IgD-negative memory B cell (primary cell): Measurements from ENCODE around the gene UGGT2. TPM values are rescaled to one million over a fixed set of nuclear protein-coding genes. Genes with fewer than 3 reads are reported as not detected.
"Not testable (repeated sequence)": the region's sequence is repeated elsewhere in the genome, so short reads cannot be mapped to it uniquely, and the experiment has no call there.

Source experiments
- H3K27ac Mint-ChIP-seq, 3 donors: one replicate each; pipeline ENCODE4 v1.8.0; 2020 to 2022; ENCODE audit warnings: mild to moderate bottlenecking in 3 of 3, mixed read lengths in 3 of 3, moderate library complexity in 1 of 3
- H3K27me3 Mint-ChIP-seq: one replicate; pipeline ENCODE4 v1.8.0; 2021; ENCODE audit warnings: mixed read lengths
- H3K36me3 Mint-ChIP-seq: one replicate; pipeline ENCODE4 v1.8.0; 2020; ENCODE audit warnings: mild to moderate bottlenecking, mixed read lengths
- H3K4me1 Mint-ChIP-seq, 3 donors: one replicate each; pipeline ENCODE4 v1.8.0; 2020 to 2022; ENCODE audit warnings: mixed read lengths in 3 of 3, mild to moderate bottlenecking in 1 of 3
- H3K4me3 Mint-ChIP-seq, 4 donors: one replicate each; pipeline ENCODE4 v1.8.0; 2020 to 2022; ENCODE audit warnings: mild to moderate bottlenecking in 4 of 4, mixed read lengths in 4 of 4, moderate library complexity in 3 of 4
- H3K9me3 Mint-ChIP-seq, 3 donors: one replicate each; pipeline ENCODE4 v1.8.0; 2020 to 2021; ENCODE audit warnings: mixed read lengths in 3 of 3, mild to moderate bottlenecking in 1 of 3
- polyA plus RNA-seq: library from polyadenylated mRNA; unstranded; fragments of 300-500 nt; fragmentation: Illumina TruSeq; gene quantifications from one replicate; pipeline ENCODE4 v1.2.3, GENCODE V29; 2021

The UGGT2 gene
- polyA plus RNA-seq, 1 donor from 2014 or later = 0.70 TPM

GRCh38 chr13:95956589-95957148, 96.5 kb downstream of the UGGT2 start:
- H3K9me3 Mint-ChIP-seq = peaks cover 3 to 15% (median 4%) of the 10 kb centered on the region in 3 donors
- H3K27ac Mint-ChIP-seq = no peak overlapping the region
- H3K36me3 Mint-ChIP-seq = peaks cover 6% of the 10 kb centered on the region
- H3K4me1 Mint-ChIP-seq = peaks cover 4 to 8% (median 6%) of the 10 kb centered on the region in 3 donors
- H3K4me3 Mint-ChIP-seq = no peak overlapping the region
- H3K27me3 Mint-ChIP-seq = no peaks in the 10 kb centered on the region

- Mint-ChIP-seq H3K9me3 (peaks cover 2 to 7% (median 3%) of the 10 kb centered on the region in 3 donors), H3K36me3 (peaks cover 4% of the 10 kb centered on the region), H3K27ac (no peak overlapping the region), H3K4me1 (peaks cover 4 to 8% (median 6%) of the 10 kb centered on the region in 3 donors), H3K27me3 (no peaks in the 10 kb centered on the region), H3K4me3 (no peak overlapping the region)
Measured at GRCh38 chr13:95955719-95956118, 97.5 kb downstream of the UGGT2 start.

- Mint-ChIP-seq H3K4me1 (peaks cover 4 to 8% (median 6%) of the 10 kb centered on the region in 3 donors), H3K27me3 (no peaks in the 10 kb centered on the region), H3K4me3 (peak overlapping the region in 1 of 4 donors; percentile 49), H3K27ac (no peak overlapping the region), H3K36me3 (peaks cover 2% of the 10 kb centered on the region), H3K9me3 (peaks cover 2 to 3% (median 3%) of the 10 kb centered on the region in 3 donors)
Measured at GRCh38 chr13:95955255-95955654, 97.9 kb downstream of the UGGT2 start.

- no peaks in the 10 kb centered on the region for H3K27me3 Mint-ChIP-seq
- peaks cover 5% of the 10 kb centered on the region for H3K36me3 Mint-ChIP-seq
- peaks cover 4 to 8% (median 6%) of the 10 kb centered on the region in 3 donors for H3K4me1 Mint-ChIP-seq
- no peak overlapping the region for H3K4me3 Mint-ChIP-seq
- H3K27ac Mint-ChIP-seq = no peak overlapping the region
- peaks cover 0 to 7% (median 2%) of the 10 kb centered on the region in 3 donors for H3K9me3 Mint-ChIP-seq
Measured at GRCh38 chr13:95954266-95954665, 98.9 kb downstream of the UGGT2 start.

GRCh38 chr13:95950103-95950502, 103.1 kb downstream of the UGGT2 start:
- H3K4me1 Mint-ChIP-seq = peaks cover under 1 to 1% (median under 1%) of the 10 kb centered on the region in 3 donors
- H3K36me3 Mint-ChIP-seq = peaks cover 5% of the 10 kb centered on the region
- no peak overlapping the region for H3K27ac Mint-ChIP-seq
- H3K27me3 Mint-ChIP-seq = no peaks in the 10 kb centered on the region
- peaks cover 0 to 5% (median 2%) of the 10 kb centered on the region in 3 donors for H3K9me3 Mint-ChIP-seq
- peak overlapping the region in 1 of 4 donors; percentile 58 for H3K4me3 Mint-ChIP-seq

- Mint-ChIP-seq H3K4me1 (no peaks in the 10 kb centered on the region), H3K9me3 (peaks cover 0 to 5% (median 0%) of the 10 kb centered on the region in 3 donors), H3K4me3 (no peak overlapping the region), H3K36me3 (peaks cover 5% of the 10 kb centered on the region), H3K27me3 (no peaks in the 10 kb centered on the region), H3K27ac (no peak overlapping the region)
Measured at GRCh38 chr13:95948656-95949055, 104.5 kb downstream of the UGGT2 start.

GRCh38 chr13:95937714-95938320, 115.4 kb downstream of the UGGT2 start:
- no peaks in the 10 kb centered on the region for H3K27me3 Mint-ChIP-seq
- H3K36me3 Mint-ChIP-seq = no peaks in the 10 kb centered on the region
- no peaks in the 10 kb centered on the region for H3K4me1 Mint-ChIP-seq
- H3K27ac Mint-ChIP-seq = no peak overlapping the region
- H3K4me3 Mint-ChIP-seq = no peak overlapping the region
- peaks cover 0 to 8% (median 3%) of the 10 kb centered on the region in 3 donors for H3K9me3 Mint-ChIP-seq

GRCh38 chr13:95931300-95932025, 121.7 kb downstream of the UGGT2 start:
- Mint-ChIP-seq H3K27ac (no peak overlapping the region), H3K4me1 (no peaks in the 10 kb centered on the region)

GRCh38 chr13:95929430-95929829, 123.8 kb downstream of the UGGT2 start:
- Mint-ChIP-seq H3K27ac (no peak overlapping the region), H3K4me1 (no peaks in the 10 kb centered on the region), H3K9me3 (peaks cover 2 to 8% (median 3%) of the 10 kb centered on the region in 3 donors), H3K36me3 (no peaks in the 10 kb centered on the region), H3K4me3 (no peak overlapping the region), H3K27me3 (no peaks in the 10 kb centered on the region)

More at GRCh38 chr13:95931300-95932025, 121.7 kb downstream of the UGGT2 start:
- H3K27me3 Mint-ChIP-seq = no peaks in the 10 kb centered on the region
- peaks cover 2 to 17% (median 3%) of the 10 kb centered on the region in 3 donors for H3K9me3 Mint-ChIP-seq
- no peaks in the 10 kb centered on the region for H3K36me3 Mint-ChIP-seq
- no peak overlapping the region for H3K4me3 Mint-ChIP-seq

- H3K4me3 Mint-ChIP-seq, H3K27me3 Mint-ChIP-seq, H3K9me3 Mint-ChIP-seq, H3K4me1 Mint-ChIP-seq, H3K36me3 Mint-ChIP-seq: not testable (repeated sequence)
- peak overlapping the region in 1 of 3 donors; percentile 46 for H3K27ac Mint-ChIP-seq
Measured at GRCh38 chr13:95928367-95928906, 124.8 kb downstream of the UGGT2 start.

- H3K27me3 Mint-ChIP-seq = no peaks in the 10 kb centered on the region
- H3K4me1 Mint-ChIP-seq = peaks cover 0 to 2% (median 0%) of the 10 kb centered on the region in 3 donors
- no peak overlapping the region for H3K27ac Mint-ChIP-seq
- peaks cover 0 to 8% (median 3%) of the 10 kb centered on the region in 3 donors for H3K9me3 Mint-ChIP-seq
- no peak overlapping the region for H3K4me3 Mint-ChIP-seq
- no peaks in the 10 kb centered on the region for H3K36me3 Mint-ChIP-seq
Measured at GRCh38 chr13:95926231-95926630, 127.0 kb downstream of the UGGT2 start.

- Mint-ChIP-seq H3K27ac (no peak overlapping the region), H3K36me3 (no peaks in the 10 kb centered on the region), H3K9me3 (peaks cover 0 to 3% (median 2%) of the 10 kb centered on the region in 3 donors), H3K4me3 (no peak overlapping the region), H3K27me3 (no peaks in the 10 kb centered on the region), H3K4me1 (peaks cover 0 to 2% (median 0%) of the 10 kb centered on the region in 3 donors)
Measured at GRCh38 chr13:95924389-95924994, 128.7 kb downstream of the UGGT2 start.

GRCh38 chr13:95921485-95921884, 131.7 kb downstream of the UGGT2 start:
- Mint-ChIP-seq H3K27ac (no peak overlapping the region), H3K9me3 (no peaks in the 10 kb centered on the region), H3K4me3 (no peak overlapping the region), H3K27me3 (no peaks in the 10 kb centered on the region), H3K4me1 (peaks cover 0 to 2% (median 0%) of the 10 kb centered on the region in 3 donors), H3K36me3 (no peaks in the 10 kb centered on the region)

GRCh38 chr13:95920485-95920884, 132.7 kb downstream of the UGGT2 start:
- no peaks in the 10 kb centered on the region for H3K9me3 Mint-ChIP-seq
- no peak overlapping the region for H3K27ac Mint-ChIP-seq
- H3K27me3 Mint-ChIP-seq = no peaks in the 10 kb centered on the region
- H3K36me3 Mint-ChIP-seq = no peaks in the 10 kb centered on the region
- H3K4me3 Mint-ChIP-seq = no peak overlapping the region
- peaks cover 0 to 2% (median 0%) of the 10 kb centered on the region in 3 donors for H3K4me1 Mint-ChIP-seq

GRCh38 chr13:95918860-95919259, 134.3 kb downstream of the UGGT2 start:
- no peaks in the 10 kb centered on the region for H3K9me3 Mint-ChIP-seq
- no peak overlapping the region for H3K4me3 Mint-ChIP-seq
- H3K4me1 Mint-ChIP-seq = peaks cover 0 to 2% (median 0%) of the 10 kb centered on the region in 3 donors
- H3K27me3 Mint-ChIP-seq = no peaks in the 10 kb centered on the region
- H3K36me3 Mint-ChIP-seq = peaks cover 2% of the 10 kb centered on the region
- H3K27ac Mint-ChIP-seq = no peak overlapping the region
